ENCODE measurements around the gene FAM181A.
A peak's percentile ranks its signal among the peaks of the same experiment; 100 is the strongest.

FAM181A gene

DNA sequence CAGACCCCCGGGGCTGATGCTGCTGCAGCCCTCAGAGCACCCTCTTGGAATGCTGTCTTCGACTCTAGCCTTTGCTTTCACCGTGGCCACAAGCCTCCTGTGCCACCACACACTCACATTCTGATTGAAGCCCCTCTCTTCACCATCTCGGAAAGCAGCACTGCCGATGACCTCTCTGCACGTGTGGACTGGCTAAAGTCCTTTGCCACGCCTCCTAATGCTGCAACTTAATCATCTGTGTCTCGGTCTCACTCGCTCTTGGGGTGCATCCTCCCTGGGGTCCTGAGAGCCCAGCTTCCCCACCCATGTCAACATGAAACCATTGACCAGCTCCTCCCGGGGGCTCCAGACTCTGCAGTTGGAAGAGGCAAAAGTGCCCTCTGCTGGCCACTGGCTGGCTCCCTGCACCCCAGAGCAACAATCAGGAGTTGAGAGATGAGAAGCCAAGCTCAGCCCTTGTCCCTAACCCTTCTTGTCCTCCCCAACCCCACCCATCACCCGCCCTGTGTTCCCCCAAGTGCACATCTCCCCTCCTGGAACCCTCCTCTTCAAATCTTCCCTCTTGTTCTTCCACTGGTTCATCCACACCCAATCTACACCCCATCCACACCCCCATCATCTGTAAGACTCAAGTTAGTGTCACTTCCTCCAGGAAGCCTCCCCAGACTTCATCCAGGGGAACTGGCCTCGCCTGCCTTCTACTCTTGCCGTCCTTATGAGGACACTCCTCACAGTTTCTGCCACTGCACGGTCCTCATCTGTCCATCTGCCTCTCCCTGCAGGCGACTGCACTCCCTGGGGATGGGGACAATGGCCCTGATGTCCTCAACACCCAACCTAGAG is 23.6 kb upstream of the FAM181A start:
- no peak for DNase-seq (ENCODE audit: low read depth in 1 of 2, low spot score in 1 of 2)

DNA sequence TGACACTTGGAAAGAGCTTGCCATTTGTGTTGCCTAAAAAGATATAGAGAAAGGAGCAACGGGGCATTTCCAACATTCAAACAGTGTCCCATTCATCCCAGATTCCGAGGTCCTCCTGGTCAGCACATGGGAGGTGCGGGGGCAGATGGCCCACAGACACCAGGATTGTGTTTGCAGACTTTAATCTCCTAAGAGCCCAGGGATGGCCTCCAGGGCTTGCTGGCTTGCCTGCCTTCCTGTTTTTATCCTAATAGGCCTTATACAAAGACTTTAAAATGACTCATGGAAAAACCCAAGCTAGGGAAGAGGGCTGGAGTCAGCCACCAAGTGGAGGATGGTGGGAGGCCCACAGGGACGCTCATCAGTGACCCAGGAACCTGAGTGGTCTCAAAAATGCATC is 21.5 kb upstream of the FAM181A start:
- DNase-seq (ENCODE audit: low read depth in 1 of 2, low spot score in 1 of 2), result no peak

DNA sequence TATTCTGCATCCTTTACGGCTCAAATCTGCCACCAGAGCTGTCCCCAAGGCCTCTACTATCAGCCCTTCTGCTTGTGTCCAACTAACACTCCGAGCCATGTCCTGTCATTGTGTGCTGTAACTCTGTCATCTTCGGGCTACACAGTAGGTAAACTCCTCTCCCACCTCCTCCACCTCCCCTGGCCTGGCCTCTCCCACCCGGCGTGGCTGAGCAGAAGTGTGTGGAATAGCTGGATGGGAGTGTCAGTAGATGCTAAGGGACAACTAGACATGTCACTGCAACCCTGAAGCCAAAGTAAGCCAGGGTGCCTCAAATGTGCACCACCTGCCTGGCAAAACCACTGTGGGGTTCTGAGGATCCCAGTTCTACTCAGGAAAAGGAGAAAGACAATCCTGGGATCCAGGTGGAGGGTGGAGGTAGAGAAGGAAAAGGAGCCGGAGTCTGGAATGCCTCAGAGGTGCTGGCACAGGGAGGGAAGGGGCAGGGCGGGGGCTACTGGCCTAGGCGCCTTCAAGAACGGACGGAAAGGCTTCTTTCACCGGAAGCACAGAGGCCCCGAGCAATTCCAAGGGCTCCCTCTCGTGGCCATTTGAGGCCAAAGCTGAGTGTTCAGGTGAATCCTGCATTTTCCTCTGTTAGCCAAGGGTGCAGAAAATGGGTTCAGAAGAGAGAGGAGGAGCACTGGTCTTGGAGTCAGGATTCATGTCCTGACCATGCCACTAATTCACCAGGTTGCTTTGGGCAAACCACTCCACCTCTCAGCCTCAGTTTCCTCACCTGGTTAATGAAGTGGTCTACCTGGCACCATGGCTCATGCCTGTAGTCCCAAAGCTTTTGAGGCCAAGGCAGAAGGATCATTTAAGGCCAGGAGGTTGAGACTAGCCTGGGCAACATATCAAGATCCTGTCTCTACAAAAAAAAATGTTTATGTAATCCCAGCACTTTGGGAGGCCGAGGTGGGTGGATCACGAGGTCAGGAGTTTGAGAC is 20.5 kb upstream of the FAM181A start:
- peak in 1 of 2 donors; percentile 41 for DNase-seq (ENCODE audit: low read depth in 1 of 2, low spot score in 1 of 2)

DNA sequence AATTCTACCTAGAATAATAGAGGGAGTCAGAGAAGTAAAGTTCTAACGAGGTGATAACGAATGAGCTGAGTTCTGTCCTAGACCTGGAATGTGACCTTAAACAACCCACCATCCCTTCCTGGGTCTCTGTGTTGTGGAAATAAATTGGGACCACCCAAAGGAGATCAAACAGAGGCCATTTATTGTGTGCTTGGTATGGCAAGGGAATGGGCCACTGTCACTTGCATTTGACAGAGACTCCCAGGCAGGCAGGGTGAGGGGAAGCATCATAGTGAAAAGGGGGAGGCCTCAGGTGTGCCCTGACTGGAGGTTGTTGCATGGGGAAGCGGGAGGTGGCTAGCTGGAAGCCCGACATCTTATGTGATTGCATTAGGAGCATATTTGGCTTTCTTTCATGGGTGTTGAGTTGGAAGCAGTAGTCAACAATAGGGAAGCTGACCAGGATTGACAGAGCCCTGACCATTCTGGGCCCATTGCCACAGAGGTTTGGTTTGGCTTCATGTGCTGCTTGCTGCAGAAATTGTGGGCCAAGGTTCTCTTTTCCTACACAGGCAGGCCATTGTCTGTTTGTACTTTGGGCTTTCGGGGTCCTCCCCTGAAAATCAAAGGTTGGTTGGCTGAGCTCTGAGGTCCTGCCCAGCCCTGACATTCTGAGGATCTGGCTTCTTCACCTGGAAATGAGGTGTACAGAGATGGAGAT is 17.6 kb upstream of the FAM181A start:
- DNase-seq (ENCODE audit: low read depth in 1 of 2, low spot score in 1 of 2), result no peak

DNA sequence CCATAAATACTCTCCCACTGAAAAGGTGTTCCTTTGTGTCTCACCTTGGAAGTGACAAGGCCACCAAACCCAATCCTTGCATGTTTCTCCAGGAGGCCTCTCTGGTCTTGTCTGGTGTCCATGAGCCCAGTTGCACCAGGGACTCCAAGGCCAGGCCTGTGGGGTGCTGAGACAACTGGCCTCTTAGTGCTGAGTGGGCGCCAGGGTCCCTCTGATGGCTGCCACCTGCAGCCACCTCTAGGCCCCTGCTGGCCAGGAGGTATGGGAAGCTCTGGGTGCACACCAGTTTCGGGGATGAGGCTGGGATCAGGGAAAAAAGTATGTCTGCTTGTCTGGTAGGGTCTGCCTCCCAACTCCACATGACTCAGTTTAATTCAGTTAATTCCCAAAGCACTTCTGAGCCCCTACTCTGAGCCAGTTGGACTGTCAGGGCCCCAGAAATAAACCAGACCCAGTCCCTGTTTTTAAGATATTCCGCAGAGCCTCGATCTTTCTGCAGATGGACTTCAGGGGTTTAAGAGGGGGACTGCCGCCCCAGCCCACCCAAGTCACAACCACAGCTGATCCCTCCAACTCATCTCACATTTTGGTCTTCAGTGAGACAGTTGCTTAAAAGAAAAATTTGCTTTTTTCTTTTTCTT is 15.0 kb upstream of the FAM181A start:
- DNase-seq (ENCODE audit: low read depth in 1 of 2, low spot score in 1 of 2), result no peak

DNA sequence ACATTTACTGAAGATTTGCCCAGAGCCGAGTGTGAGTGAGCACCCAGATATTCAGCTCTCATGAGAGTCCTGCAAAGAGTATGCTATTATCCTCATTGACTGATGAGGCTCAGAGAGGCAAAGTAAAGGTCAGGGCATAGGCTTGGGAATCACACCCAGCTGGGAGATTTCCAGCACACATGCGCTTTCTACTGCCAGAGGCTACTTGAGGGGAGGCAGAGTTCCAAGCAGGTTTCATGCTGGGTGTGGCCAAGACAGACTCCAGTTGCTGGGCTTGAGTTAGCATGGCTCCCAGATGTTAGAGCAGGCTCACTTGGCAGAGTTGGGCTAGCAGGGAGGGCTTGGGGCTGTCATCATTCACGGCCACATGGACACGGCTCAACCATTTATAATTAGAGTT is 14.4 kb upstream of the FAM181A start:
- DNase-seq (ENCODE audit: low read depth in 1 of 2, low spot score in 1 of 2), result no peak

DNA sequence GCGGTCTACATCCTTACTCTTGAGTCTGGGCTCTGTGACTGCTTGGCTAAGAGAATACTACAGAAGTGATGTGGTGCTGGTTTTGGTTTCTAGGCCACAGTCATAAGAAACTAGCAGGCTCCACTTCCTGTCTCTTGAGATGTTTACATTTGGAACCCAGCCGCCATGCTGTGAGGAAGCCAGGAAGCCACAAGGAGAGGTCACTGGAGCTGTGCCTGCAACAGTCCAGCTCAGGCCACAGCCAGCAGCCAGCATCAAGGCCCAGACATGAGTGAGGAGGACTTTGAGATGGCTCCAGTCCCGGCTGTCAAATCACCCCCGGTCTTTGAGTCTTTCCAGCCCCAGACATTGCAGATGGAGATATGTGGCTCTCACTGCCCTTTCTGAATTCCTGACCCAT is 12.9 kb upstream of the FAM181A start:
- no peak for DNase-seq (ENCODE audit: low read depth in 1 of 2, low spot score in 1 of 2)

DNA sequence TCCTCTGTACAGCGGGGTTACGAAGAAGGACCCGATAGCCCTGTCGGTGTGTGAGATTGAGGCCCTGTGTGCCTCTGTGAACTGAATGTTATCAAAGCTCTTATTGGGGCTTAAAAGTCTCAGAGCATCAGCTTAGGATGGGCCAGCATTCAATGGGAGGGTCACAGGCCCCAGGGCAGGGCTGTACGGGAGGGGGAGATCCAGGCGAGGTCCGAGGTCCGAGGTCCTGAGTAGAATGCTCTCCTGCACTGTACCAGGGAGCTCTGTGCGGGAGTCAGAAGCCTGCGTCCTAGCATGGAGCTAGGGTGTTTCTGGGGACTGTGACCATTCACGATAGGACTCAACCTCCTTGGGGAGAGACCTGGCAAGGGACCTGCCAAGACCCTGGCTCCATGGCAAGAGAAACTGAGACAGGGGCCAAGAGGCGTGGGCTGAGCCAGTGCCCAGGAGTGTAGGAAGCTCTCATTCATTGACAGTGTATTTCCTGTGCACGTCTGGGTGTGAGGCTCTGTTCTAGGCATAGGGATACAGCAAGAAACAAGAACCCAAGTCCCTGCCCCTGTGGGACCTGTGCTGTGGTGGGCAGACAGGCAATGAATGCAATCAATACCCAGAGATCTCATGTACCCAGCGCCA is 12.0 kb upstream of the FAM181A start:
- DNase-seq (ENCODE audit: low read depth in 1 of 2, low spot score in 1 of 2), result no peak

DNA sequence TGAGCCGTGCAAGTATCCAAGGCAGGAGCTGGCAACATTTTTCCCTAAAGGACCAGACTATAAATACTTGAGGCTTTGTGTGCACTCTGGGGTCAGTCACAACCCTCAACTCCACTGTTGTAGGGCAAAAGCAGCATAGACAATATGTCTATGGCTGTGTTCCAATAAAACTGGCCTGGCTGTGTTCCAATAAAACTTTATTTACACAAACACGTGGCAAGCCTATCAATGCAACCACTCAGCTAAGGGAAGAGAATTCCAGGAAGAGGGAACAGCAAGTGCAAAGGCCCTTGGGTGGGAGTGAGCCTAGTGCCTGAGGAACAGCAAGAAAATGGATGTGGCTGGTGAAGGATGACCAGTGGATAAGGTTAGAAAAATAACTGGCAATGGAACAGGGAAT is 11.3 kb upstream of the FAM181A start:
- no peak for DNase-seq (ENCODE audit: low read depth in 1 of 2, low spot score in 1 of 2)

DNA sequence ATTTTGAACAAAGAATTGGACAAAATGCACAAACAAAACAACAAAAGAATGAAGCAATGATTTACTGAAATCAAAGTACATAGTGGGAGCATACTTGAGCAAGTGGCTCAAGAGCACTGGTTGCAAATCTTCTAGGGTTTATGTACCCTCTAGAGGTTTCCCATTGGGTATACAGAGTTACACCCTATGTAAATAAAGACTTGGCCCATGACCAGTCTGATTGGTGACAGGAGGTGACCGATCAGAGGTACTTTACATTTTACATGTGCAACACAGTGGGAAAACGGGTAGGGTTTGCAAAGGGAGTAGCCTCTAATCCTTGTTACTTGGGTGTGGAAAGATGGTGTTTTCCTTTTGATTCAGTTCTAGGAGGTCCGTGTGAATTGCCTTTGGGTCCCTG is 10.6 kb upstream of the FAM181A start:
- DNase-seq (ENCODE audit: low read depth in 1 of 2, low spot score in 1 of 2), result no peak

DNA sequence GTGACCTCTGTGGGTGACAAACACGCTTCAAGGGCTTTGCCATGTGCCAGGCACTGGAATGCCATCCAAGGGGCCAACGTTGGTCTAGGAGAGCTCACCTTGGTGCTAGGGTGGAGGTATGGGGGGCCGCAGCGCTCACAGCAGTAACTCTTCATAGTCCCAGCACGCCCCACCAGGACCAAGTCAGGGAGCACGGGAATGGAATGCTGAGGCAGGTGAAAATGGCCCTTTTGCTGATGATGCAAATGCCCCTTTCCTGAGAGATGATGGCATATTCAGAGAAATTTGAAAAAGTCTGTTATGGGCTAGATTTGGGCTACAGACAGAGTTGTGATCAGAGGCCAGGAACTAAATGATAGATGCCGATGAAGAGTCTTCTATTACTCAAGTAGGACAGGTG is 10.0 kb upstream of the FAM181A start:
- DNase-seq (ENCODE audit: low read depth in 1 of 2, low spot score in 1 of 2), result no peak

DNA sequence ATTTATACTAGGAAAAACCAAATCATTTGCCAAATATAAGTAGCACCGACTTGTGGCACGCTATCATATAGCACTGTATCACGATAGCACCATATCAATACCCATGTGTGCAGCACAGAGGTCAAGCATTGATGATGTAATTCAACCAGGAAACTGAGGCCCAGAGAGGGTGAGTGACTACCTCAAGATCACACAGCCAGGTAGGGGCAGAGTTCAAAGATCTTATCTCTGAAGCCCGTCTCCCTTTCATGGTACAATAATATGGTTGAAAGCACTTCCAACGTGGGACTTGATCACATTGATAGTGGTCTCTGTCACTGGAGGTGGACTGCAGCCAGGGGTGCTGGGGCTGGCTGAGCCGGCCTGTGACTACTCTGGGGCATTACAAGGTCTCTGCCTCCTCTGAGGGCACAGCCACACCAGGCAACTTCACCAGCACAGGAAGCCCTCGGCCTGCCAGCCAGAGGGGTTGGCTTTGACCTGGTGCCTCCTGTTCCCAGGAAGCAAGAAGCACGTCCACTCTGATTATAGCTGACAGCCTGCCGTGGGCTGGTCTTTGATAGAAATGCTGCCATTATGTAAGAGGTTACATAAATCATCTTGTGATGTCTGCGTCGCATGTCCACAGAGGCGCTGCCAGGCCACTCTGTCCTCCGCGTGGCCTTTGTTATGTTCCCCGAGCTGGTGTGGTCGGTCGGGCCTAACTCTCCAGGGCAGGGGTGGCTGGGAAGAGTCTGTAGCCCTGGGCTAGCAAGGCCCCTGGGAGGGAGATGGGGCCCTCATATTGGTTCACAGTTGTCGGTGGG is 5.9 kb upstream of the FAM181A start:
- no peak for DNase-seq (ENCODE audit: low read depth in 1 of 2, low spot score in 1 of 2)

DNA sequence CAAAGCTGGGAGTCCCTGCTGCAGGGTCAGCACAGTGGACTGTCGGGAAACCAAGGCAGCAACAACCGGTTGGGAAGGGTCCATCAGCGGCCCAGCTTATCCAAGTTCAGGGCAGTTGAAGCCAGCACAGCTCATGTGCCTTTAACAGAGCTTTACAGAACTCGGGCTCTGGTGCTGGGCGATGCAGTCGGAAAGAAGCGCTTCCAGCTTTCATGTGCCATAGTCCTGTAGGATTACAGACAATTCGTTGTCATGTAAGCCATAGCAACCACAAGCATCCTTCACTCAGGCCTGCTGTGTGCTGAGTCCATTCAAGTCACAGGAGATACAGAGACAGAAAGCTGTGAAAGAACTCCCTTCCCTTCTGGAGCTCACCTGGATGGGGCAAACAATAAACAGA is 3.5 kb upstream of the FAM181A start:
- DNase-seq (ENCODE audit: low read depth in 1 of 2, low spot score in 1 of 2), result no peak

DNA sequence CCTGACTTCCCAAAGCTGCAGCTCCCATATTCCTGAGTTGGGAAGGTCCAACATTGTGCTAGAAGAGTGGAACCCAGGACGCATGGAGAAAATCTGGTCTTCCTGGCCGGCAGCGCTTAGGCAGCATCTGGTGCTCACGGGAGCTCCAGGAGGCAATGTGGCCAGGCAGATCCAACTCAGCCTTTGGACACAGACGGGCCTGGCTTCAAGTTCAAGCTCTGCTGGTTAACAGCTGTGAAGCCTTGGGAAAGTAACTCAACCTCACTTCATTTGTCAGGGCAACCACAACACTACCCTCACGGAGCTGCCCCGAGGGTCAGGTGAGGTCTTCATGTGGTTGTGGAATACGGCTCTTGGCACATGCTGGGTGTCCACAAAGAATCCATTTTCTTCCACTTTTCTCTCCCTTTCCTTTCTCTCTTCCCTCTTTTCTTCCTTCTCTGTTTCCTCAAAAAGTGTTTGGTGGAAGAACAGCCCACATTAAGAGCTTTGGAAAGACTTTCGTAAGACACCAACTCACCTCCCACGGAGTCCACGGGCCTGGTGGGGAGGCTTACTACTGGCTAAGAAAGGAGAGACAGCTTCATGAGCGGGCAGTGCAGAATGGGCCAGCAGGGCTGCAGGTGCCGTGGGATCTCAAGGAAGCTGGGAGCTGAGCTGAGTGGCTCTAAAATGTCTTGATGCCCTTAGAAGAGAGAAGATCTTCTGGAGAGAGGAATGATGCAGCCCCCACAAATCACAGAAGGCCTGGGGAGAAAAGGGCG is 2.4 kb upstream of the FAM181A start:
- no peak for DNase-seq (ENCODE audit: low read depth in 1 of 2, low spot score in 1 of 2)

DNA sequence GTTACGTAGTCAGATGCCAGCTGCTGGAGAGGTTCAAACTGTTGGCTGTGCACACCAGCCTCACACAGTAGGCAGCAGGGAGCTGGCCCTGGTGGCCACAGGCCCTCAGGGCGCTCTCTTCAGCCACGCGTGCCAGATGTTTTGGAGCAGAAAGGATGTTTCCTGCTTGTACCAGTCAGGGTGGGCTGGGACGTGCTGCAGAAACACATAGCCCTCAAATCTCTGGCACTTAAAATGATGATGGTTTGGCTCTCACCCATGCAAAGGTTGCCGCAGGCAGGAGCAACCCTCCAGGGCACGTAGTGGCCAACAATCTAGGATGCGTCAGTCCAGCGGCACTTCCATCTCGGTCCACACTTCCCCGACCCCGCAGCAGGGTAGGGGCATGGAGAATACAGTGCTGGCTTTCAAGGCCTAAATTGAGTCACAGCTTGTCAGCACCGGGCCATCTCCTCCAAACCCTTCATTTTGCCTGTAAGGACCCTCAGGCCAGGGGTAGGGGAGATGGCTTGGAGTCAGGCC is 1.7 kb upstream of the FAM181A start:
- DNase-seq (ENCODE audit: low read depth in 1 of 2, low spot score in 1 of 2), result no peak

DNA sequence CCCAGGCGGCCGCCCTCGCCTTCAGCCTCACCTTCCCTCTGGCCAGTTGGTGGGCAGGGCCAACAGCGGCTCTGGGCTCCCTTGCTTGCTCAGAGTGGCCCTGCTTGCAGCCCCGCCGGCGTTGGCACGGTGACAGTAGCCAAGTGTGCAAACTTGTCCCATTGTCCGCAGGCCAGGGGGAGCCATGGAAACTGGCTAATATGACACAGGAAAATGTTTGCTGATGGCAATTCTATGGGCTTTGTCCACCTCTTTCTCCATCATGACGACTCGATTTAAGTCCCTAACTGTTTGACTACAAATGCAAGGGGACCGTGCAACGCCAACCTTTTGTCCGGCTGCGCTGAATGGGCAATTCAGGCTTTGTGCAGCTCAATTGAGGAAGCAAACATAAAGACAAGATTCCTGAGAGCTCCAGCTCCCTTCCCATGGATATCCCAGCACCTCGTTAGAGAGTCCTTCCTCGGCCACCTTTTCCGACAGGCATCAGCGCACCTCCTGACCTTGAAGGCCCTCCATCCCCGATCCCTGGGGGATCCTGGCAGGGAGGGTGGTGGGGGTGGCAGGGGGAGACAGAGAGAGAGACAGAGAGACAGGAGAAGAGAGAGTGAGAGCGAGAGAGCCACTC is 785 bp upstream of the FAM181A start:
- DNase-seq (ENCODE audit: low read depth in 1 of 2, low spot score in 1 of 2), result no peak

DNA sequence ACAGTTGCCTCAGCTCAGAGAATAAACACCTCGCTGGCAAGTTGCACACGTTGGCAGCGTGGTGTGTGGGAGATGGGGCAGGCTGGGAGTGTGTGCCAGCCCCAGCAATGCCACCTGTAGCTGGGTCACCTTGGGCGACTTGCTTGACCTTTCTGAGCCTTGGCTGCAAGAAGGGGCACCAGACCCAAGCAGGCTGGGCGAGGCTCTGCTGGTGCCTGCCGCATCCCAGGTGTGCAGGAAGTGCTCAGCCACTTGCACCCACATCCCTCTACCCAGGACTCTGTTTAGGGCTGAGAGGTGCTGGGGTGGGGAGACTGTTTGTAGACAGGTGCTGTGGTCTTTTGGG is 629 bp downstream of the FAM181A start:
- no peak for DNase-seq (ENCODE audit: low read depth in 1 of 2, low spot score in 1 of 2)

All from activated CD4-positive, alpha-beta T cell treated with anti-CD3 and anti-CD28 coated beads, Interleukin-2, amount 50 U/mL, for 24 hours (primary cell).